ENCODE data around the gene PCSK9. TPM values are rescaled to one million over a fixed set of nuclear protein-coding genes. Genes with fewer than 3 reads are reported as not detected.

Gene PCSK9
- total and polyA plus RNA-seq, 2 of the 4 experiments (the other 2 are of a cell fraction), result under 0.01 to 0.17 TPM

- no peak for DNase-seq
- intact Hi-C loops (cut with micrococcal nuclease), result no loop called here
- H3K27me3 ChIP-seq (ENCODE audit: control insufficient read depth, insufficient read depth, low read length), result peaks cover 82% of the 10 kb centered on the region
- H3K4me1 ChIP-seq (ENCODE audit: control insufficient read depth, insufficient read depth, low read length), result peaks cover 2% of the 10 kb centered on the region; the same call in 1 of the 2 replicates
- H3K18ac ChIP-seq (ENCODE audit: low read depth, low read length), result no peak overlapping the region
- 0 out of 2 replicates have a peak, but pooled peaks cover 4% of the 10 kb centered on the region for H4K20me1 ChIP-seq (ENCODE audit: insufficient read depth, low read length)
- H2AK9ac ChIP-seq (replicated peaks; ENCODE audit: low read depth, low read length, poor library complexity), result no peak overlapping the region
- ChIA-PET CTCF (no interaction called here), POLR2A (ENCODE audit: unreplicated experiment) (no interaction called here)
- H3K79me1 ChIP-seq (ENCODE audit: low read depth in 1 of 2, low read length in 2 of 2), result no peaks in the 10 kb centered on the region
- H2BK5ac ChIP-seq (ENCODE audit: low read depth, low read length, poor library complexity, severe bottlenecking), result no peak overlapping the region
- H2AFZ ChIP-seq (replicated peaks; ENCODE audit: low read length, poor library complexity), result no peak overlapping the region
- H3K56ac ChIP-seq (ENCODE audit: extremely low read depth, insufficient read depth, low read length), result no peak overlapping the region
- H3K9me1 ChIP-seq (ENCODE audit: insufficient read depth, low read length), result 0 out of 2 replicates have a peak, but pooled peaks cover 3% of the 10 kb centered on the region
- no peak overlapping the region for H4K5ac ChIP-seq (ENCODE audit: low read depth, low read length)
- H3K9ac ChIP-seq (ENCODE audit: low read depth, low read length), result no peak overlapping the region
- H3K27ac ChIP-seq (ENCODE audit: insufficient read depth, low read length), result no peak overlapping the region
- H3K9me3 ChIP-seq (ENCODE audit: control insufficient read depth, insufficient read depth, low read length), result no peaks in the 10 kb centered on the region
- no peak overlapping the region for H3K4me2 ChIP-seq (ENCODE audit: low read depth, low read length)
- no CpG with 5 or more reads among the region's 2 CpGs for WGBS, 2 experiments (ENCODE audit: extremely low coverage in 2 of 2, insufficient read length in 1 of 2)
- no peaks in the 10 kb centered on the region for H3K36me3 ChIP-seq (ENCODE audit: control insufficient read depth, insufficient read depth, low read length)
- H3K4ac ChIP-seq (ENCODE audit: low read depth, low read length), result no peak overlapping the region
- ATAC-seq (ENCODE audit: low read depth), result no peak
- BruUV-seq (replicated peaks), result no TSS peak
- H3K23ac ChIP-seq (ENCODE audit: low read depth, low read length), result no peak overlapping the region
- no peak overlapping the region for H2BK120ac ChIP-seq (ENCODE audit: low read depth, low read length)
- no peak overlapping the region for H2BK20ac ChIP-seq (ENCODE audit: low read depth, low read length)
- in situ Hi-C loops (cut with MboI; ENCODE audit: low sequenced_read_pairs), result no loop called here
- no peak overlapping the region for H3K4me3 ChIP-seq (ENCODE audit: insufficient read depth, low read depth, low read length)
- no peak overlapping the region for H2AK5ac ChIP-seq (ENCODE audit: low read depth, low read length)
- no peak overlapping the region for H4K91ac ChIP-seq (ENCODE audit: insufficient read depth, low read depth, low read length)
- no peak overlapping the region for H2BK15ac ChIP-seq (ENCODE audit: low read depth, low read length)
- dilution Hi-C loops (cut with HindIII; ENCODE audit: low sequenced_read_pairs, unreplicated experiment), result no loop called here
- TF ChIP-seq MAZ (IDR thresholded peaks at IDR 0.05; ENCODE audit: borderline replicate concordance, low read depth, low read length) (no peak), FOS (IDR thresholded peaks at IDR 0.05; ENCODE audit: low read depth, low read length) (no peak), CEBPB (IDR thresholded peaks at IDR 0.05; ENCODE audit: low read depth, low read length) (no peak), SMC3 (IDR thresholded peaks at IDR 0.05; ENCODE audit: low read depth, low read length) (no peak), ELK1 (IDR thresholded peaks at IDR 0.05; ENCODE audit: borderline replicate concordance, low read depth, low read length) (no peak), RCOR1 (IDR thresholded peaks at IDR 0.05; ENCODE audit: insufficient replicate concordance, low read length) (no peak), CTCF (conservative IDR thresholded peaks at IDR 0.05; ENCODE audit: low read depth, low read length) (no peak), USF2 (IDR thresholded peaks at IDR 0.05; ENCODE audit: low read depth, low read length) (no peak), POLR2A (IDR thresholded peaks at IDR 0.05; ENCODE audit: low read depth, low read length) (no peak), BHLHE40 (IDR thresholded peaks at IDR 0.05; ENCODE audit: low read depth, low read length) (no peak)
- no peak overlapping the region for H4K8ac ChIP-seq (ENCODE audit: low read depth in 2 of 2, low read length in 2 of 2)
- H3K14ac ChIP-seq (replicated peaks; ENCODE audit: low read depth, low read length), result no peak overlapping the region
Measured at GRCh38 chr1:55043011-55043410, 3.7 kb downstream of the PCSK9 start.

Measured in IMR-90 (cell line).